ENCODE measurements around the gene ASB13. TPM values are rescaled to one million over a fixed set of nuclear protein-coding genes. Genes with fewer than 3 reads are reported as not detected.

Gene ASB13
- total and polyA plus RNA-seq, 2 of the 13 experiments (the other 11 are each of a cell fraction or from before 2014, with no cell fraction given): 9.3 to 15.4 TPM

DNA sequence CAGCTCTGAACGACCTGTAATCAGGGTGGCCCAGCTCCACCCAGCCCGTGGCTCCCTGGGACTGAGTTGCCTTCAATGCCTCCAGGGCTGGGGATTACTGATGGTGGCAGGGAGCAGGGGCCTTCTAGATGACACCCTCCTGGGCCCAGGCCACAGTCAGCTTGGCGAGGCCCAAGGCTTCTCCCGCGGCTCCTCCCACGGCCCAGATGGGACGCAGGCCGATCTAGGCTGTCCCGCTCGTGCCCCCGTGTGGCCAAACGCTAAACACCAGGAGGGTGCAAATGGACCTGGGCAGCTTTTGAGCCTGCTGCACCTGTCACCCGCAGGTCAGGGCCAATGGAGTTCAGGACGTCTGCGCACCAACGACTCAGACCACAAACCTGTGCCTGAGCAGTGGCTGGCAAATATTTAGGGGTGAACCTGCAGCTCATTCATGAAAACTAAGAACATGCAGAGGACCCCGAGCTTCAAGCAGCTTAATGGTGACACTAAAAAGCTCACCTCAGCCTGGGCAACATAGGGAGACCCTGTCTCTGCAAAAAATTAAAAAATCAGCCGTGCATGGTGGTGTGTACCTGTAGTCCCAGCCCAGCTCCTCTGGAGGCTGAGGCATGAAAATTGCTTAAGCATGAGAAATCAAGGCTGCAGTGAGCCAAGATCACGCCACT lies 43.2 kb downstream of the ASB13 start (continued):
- TF ChIP-seq, protein P1, sequence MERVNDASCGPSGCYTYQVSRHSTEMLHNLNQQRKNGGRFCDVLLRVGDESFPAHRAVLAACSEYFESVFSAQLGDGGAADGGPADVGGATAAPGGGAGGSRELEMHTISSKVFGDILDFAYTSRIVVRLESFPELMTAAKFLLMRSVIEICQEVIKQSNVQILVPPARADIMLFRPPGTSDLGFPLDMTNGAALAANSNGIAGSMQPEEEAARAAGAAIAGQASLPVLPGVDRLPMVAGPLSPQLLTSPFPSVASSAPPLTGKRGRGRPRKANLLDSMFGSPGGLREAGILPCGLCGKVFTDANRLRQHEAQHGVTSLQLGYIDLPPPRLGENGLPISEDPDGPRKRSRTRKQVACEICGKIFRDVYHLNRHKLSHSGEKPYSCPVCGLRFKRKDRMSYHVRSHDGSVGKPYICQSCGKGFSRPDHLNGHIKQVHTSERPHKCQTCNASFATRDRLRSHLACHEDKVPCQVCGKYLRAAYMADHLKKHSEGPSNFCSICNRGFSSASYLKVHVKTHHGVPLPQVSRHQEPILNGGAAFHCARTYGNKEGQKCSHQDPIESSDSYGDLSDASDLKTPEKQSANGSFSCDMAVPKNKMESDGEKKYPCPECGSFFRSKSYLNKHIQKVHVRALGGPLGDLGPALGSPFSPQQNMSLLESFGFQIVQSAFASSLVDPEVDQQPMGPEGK (CRISPR knock-in tag; IDR thresholded peaks at IDR 0.05): peak; percentile 44; the same call in 1 of the 2 replicates
- no peak for TF ChIP-seq ATF5 (CRISPR knock-in tag; IDR thresholded peaks at IDR 0.05; ENCODE audit: low read depth)
- TF ChIP-seq TRAFD1 (CRISPR knock-in tag; IDR thresholded peaks at IDR 0.05; ENCODE audit: borderline replicate concordance): peak; percentile 83; the same call in 1 of the 2 replicates
- TF ChIP-seq ARID2 (CRISPR knock-in tag; IDR thresholded peaks at IDR 0.05; ENCODE audit: borderline replicate concordance): no peak
- peak; percentile 83; the same call in 1 of the 2 replicates for TF ChIP-seq ZNF788 (CRISPR knock-in tag; IDR thresholded peaks at IDR 0.05; ENCODE audit: borderline replicate concordance)
- TF ChIP-seq SAP130 (CRISPR knock-in tag; IDR thresholded peaks at IDR 0.05; ENCODE audit: low read depth): peak; percentile 58; the same call in 1 of the 2 replicates
- TF ChIP-seq ZNF576 (CRISPR knock-in tag; IDR thresholded peaks at IDR 0.05): 0 out of 2 replicates have a peak, but pooled peaks have one; percentile 71
- peak; percentile 60; the same call in 1 of the 2 replicates for TF ChIP-seq ZNF605 (CRISPR knock-in tag; IDR thresholded peaks at IDR 0.05)
- peak; percentile 49; the same call in 1 of the 2 replicates for TF ChIP-seq ZNF547 (CRISPR knock-in tag; IDR thresholded peaks at IDR 0.05)
- TF ChIP-seq SALL1 (CRISPR knock-in tag; IDR thresholded peaks at IDR 0.05): peak; percentile 95
- TF ChIP-seq ZNF567 (CRISPR knock-in tag; IDR thresholded peaks at IDR 0.05; ENCODE audit: borderline replicate concordance): peak; percentile 82; the same call in 1 of the 2 replicates
- TF ChIP-seq RXRB (CRISPR knock-in tag; IDR thresholded peaks at IDR 0.05; ENCODE audit: borderline replicate concordance): peak; percentile 74
- TF ChIP-seq PHF5A (CRISPR knock-in tag; IDR thresholded peaks at IDR 0.05; ENCODE audit: low read depth, unreplicated experiment): peak; percentile 76
- TF ChIP-seq ZNF556 (CRISPR knock-in tag; IDR thresholded peaks at IDR 0.05; ENCODE audit: borderline replicate concordance): peak; percentile 38; the same call in 1 of the 2 replicates
- TF ChIP-seq, protein P2, sequence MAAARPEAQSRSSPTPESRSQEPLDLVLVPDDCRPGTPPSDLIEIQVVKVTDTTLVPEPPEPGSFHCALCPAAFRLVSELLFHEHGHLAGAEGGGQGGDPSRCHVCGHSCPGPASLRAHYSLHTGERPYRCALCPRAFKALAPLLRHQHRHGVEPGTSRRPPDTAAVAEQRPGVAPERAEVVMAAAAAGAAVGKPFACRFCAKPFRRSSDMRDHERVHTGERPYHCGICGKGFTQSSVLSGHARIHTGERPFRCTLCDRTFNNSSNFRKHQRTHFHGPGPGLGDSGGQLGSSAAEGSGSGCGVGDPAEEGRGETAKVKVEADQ (CRISPR knock-in tag; IDR thresholded peaks at IDR 0.05; ENCODE audit: borderline replicate concordance): 0 out of 2 replicates have a peak, but pooled peaks have one; percentile 42
- TF ChIP-seq SSRP1 (CRISPR knock-in tag; IDR thresholded peaks at IDR 0.05): no peak
- peak; percentile 57; the same call in 1 of the 2 replicates for TF ChIP-seq ZNF224 (CRISPR knock-in tag; IDR thresholded peaks at IDR 0.05)
- TF ChIP-seq ZNF776 (CRISPR knock-in tag; IDR thresholded peaks at IDR 0.05): no peak
- peak; percentile 82 for TF ChIP-seq POGK (CRISPR knock-in tag; conservative IDR thresholded peaks at IDR 0.05)
- TF ChIP-seq ETV5 (CRISPR knock-in tag; IDR thresholded peaks at IDR 0.05; ENCODE audit: borderline replicate concordance): no peak
- TF ChIP-seq MXD4 (CRISPR knock-in tag; IDR thresholded peaks at IDR 0.05): peak; percentile 33; the same call in 1 of the 2 replicates
- no peak for TF ChIP-seq ZNF180 (CRISPR knock-in tag; IDR thresholded peaks at IDR 0.05; ENCODE audit: borderline replicate concordance, low read depth)
